Brain microvascular endothelial cell (primary cell): ENCODE measurements around the gene PGAM2.
"Not testable (repeated sequence)": the region's sequence is repeated elsewhere in the genome, so short reads cannot be mapped to it uniquely, and the experiment has no call there.

Source experiments
- DNase-seq: peaks from one replicate; pipeline ENCODE4 v3.0.0-alpha.2; 2020
- H3K27ac ChIP-seq: fragments of 250-450 bp; sonication (Bioruptor Pico); 2 replicates; pipeline ENCODE4 v1.5.1; 2020; ENCODE audit warnings: mild to moderate bottlenecking, moderate library complexity
- H3K27me3 ChIP-seq: fragments of 250-450 bp; sonication (Bioruptor Pico); replicated peaks from 2 replicates; pipeline ENCODE4 v1.5.1; 2020; ENCODE audit warnings: mild to moderate bottlenecking
- H3K36me3 ChIP-seq: fragments of 250-450 bp; sonication (Bioruptor Pico); replicated peaks from 2 replicates; pipeline ENCODE4 v1.5.1; 2020; ENCODE audit warnings: mild to moderate bottlenecking
- H3K4me3 ChIP-seq: 2 replicates; pipeline ENCODE4 v1.5.1; 2011; ENCODE audit warnings: low read depth, mild to moderate bottlenecking, control low read depth, low read length, moderate library complexity
- in situ Hi-C: cut with HindIII; loops from 2 replicates; pipeline ENCODE4 v1.10.0; 2017; ENCODE audit warnings: low sequenced_read_pairs, low pct_ligation_motif_present
- TF ChIP-seq, protein P1 (sequence below): IDR thresholded peaks from 2 replicates; pipeline ENCODE4 v1.5.1; 2011; ENCODE audit warnings: low read depth, mild to moderate bottlenecking, moderate library complexity, low read length, control low read depth, inconsistent platforms; ENCODE audit errors: missing control alignments

Gene PGAM2

DNA sequence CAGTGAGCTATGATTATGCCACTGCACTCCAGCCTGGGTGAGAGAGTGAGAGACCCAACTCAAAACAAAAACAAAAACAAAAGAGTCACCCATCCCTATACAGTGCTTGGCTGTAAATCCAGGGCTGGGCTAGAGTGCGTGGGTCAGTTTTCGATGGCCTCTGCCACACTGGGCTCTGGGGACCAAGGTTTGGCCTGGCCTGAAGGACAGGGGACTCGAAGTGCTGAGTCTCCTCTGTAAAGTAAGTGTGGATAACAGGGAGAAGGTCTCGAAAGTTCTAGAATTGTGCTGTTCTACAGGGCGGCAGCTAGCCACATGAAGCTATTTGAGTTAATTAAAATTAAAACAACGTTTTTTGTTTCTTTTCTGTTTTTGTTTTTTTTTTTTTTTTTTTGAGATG lies 33.3 kb downstream of the PGAM2 start:
- H3K36me3 ChIP-seq, H3K4me3 ChIP-seq, DNase-seq, H3K27me3 ChIP-seq, H3K27ac ChIP-seq, in situ Hi-C loops: not testable (repeated sequence)

DNA sequence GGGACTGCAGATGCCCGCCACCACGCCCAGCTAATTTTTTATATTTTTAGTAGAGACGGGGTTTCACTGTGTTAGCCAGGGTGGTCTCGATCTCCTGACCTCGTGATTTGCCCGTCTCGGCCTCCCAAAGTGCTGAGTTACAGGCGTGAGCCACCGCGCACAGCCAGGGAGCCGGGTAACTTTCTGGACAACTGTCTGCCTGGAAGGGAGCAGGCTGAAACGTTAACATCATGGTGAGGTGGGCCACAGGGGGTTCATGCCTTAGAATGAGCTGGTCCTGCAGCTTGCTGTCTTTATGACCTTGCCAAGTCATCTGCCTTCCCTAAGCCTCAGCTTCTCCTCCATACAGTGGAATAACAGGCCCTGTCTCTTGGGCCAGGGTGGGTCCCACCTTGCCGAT lies 34.0 kb downstream of the PGAM2 start:
- H3K36me3 ChIP-seq, H3K4me3 ChIP-seq, in situ Hi-C loops, H3K27me3 ChIP-seq, DNase-seq, H3K27ac ChIP-seq: not testable (repeated sequence)

- H3K27ac ChIP-seq, in situ Hi-C loops: not testable (repeated sequence)
Measured at GRCh38 chr7:44030029-44030428, 35.3 kb downstream of the PGAM2 start.

GRCh38 chr7:44029433-44029832 lies 35.9 kb downstream of the PGAM2 start:
- H3K36me3 ChIP-seq, H3K4me3 ChIP-seq, in situ Hi-C loops, DNase-seq, H3K27me3 ChIP-seq, H3K27ac ChIP-seq: not testable (repeated sequence)

More at GRCh38 chr7:44030029-44030428, 35.3 kb downstream of the PGAM2 start:
- DNase-seq, H3K27me3 ChIP-seq, H3K4me3 ChIP-seq, H3K36me3 ChIP-seq: not testable (repeated sequence)

DNA sequence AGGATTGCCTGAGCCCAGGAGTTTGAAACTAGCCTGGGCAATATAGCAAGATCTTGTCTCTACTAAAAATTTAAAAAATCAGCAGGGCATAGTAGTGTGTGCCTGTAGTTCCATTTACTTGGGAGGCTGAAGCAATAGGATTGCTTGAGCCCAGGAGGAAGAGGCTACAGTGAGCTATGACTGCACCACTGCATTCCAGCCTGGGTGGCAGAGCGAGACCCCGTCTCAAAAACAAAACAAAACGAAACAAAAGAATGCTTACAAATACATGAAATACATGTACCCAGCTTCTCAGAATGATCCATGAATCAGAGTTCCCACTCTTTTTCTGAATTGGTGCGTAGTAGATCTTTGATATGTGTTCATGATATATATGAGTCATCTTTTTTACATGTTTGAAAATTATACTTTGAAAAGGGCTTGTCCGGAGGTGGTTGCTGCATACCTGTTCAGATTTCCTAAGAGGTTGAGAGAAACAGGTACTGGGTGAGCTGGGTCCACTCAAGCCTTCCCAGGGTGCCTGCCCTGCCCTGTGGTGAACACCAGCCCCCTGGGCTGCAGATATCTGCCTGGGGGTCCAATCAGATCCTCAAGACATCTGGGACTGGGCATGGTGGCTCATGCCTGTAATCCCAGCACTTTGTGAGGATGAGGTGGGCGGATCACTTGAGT lies 42.4 kb downstream of the PGAM2 start:
- H3K27ac ChIP-seq, H3K4me3 ChIP-seq, DNase-seq, H3K27me3 ChIP-seq, H3K36me3 ChIP-seq, in situ Hi-C loops: not testable (repeated sequence)

DNA sequence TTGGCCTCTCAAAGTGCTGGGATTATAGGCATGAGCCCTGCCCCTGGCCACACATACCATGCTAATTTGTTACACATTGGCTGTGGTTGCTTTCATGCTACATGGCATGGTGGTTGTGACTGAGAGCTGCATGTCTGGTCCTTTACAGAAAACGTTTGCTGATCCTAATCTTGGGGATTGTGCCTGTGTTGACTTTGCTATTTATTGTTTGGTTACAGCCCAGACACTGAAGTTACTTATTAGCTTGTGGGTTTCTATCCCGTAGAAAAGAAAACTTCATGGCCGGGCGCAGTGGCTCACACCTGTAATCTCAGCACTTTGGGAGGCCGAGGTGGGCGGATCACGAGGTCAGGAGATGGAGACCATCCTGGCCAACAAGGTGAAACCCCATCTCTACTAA lies 43.3 kb downstream of the PGAM2 start:
- in situ Hi-C loops, H3K27ac ChIP-seq, H3K4me3 ChIP-seq, DNase-seq, H3K27me3 ChIP-seq, H3K36me3 ChIP-seq: not testable (repeated sequence)

DNA sequence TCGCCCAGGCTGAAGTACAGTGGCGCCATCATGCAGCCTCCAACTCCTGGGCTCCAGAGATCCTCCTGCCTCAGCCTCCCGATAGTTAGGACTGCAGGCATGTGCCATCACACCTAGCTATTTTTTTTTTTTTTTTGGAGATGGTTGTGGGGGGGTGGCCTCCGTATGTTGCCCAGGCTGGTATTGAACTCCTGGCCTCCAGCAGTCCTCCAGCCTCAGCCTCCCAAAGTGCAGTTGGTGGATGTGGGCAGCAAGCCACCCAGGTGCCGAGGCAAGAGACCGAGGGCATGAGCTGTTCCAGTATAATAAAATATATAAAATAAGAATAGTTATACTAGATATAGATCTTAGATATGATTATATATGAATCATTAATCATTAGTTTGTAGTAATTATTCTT lies 45.5 kb downstream of the PGAM2 start:
- in situ Hi-C loops, H3K4me3 ChIP-seq, H3K27me3 ChIP-seq, H3K27ac ChIP-seq, DNase-seq, H3K36me3 ChIP-seq: not testable (repeated sequence)

GRCh38 chr7:44018857-44019807 lies 46.2 kb downstream of the PGAM2 start:
- H3K36me3 ChIP-seq, in situ Hi-C loops, H3K27me3 ChIP-seq: not testable (repeated sequence)
- peak overlapping the region; percentile 58 for H3K27ac ChIP-seq
- TF ChIP-seq, protein P1, sequence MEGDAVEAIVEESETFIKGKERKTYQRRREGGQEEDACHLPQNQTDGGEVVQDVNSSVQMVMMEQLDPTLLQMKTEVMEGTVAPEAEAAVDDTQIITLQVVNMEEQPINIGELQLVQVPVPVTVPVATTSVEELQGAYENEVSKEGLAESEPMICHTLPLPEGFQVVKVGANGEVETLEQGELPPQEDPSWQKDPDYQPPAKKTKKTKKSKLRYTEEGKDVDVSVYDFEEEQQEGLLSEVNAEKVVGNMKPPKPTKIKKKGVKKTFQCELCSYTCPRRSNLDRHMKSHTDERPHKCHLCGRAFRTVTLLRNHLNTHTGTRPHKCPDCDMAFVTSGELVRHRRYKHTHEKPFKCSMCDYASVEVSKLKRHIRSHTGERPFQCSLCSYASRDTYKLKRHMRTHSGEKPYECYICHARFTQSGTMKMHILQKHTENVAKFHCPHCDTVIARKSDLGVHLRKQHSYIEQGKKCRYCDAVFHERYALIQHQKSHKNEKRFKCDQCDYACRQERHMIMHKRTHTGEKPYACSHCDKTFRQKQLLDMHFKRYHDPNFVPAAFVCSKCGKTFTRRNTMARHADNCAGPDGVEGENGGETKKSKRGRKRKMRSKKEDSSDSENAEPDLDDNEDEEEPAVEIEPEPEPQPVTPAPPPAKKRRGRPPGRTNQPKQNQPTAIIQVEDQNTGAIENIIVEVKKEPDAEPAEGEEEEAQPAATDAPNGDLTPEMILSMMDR, result peak; percentile 73
- peak overlapping the region; percentile 74 for H3K4me3 ChIP-seq
- peak; percentile 98 for DNase-seq

DNA sequence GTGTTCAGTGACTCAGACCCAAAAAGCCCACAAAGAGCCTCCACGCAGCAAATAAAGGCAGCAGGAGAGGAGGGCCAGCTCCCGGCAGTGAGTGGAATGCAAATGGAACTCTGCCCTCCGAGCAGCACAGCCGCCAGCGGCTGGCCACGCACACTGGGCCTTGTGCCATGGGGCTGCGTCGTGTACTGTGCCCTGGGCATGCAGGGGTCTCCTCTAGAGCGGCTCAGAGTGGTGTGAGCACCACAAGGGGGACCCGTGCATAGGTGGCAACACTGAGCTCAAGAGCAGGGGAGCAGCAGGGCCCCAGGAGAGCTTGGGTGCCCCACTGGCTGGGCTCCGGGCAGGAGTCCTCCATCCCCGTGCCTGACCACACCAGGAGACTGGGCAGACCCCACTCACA lies 50.3 kb downstream of the PGAM2 start:
- H3K4me3 ChIP-seq, DNase-seq, H3K27ac ChIP-seq, H3K36me3 ChIP-seq, H3K27me3 ChIP-seq, in situ Hi-C loops: not testable (repeated sequence)
